Stimulated activated CD4-positive, alpha-beta T cell treated with anti-CD3 and anti-CD28 coated beads, TNF-alpha, amount 100 ng/mL, for 24 hours (primary cell): ENCODE data around the gene EFEMP1.
"Not testable (repeated sequence)": the region's sequence is repeated elsewhere in the genome, so short reads cannot be mapped to it uniquely, and the experiment has no call there.

Experiments used
- DNase-seq, 3 experiments: peaks; one replicate each; pipeline ENCODE4 v3.0.0-alpha.2; 2020; ENCODE audit warnings: low read depth in 3 of 3

EFEMP1 gene

GRCh38 chr2:55827855-55828254 is 95.7 kb downstream of the EFEMP1 start:
- no peak for DNase-seq

GRCh38 chr2:55827428-55827827 is 96.2 kb downstream of the EFEMP1 start:
- not testable (repeated sequence) for DNase-seq

DNA sequence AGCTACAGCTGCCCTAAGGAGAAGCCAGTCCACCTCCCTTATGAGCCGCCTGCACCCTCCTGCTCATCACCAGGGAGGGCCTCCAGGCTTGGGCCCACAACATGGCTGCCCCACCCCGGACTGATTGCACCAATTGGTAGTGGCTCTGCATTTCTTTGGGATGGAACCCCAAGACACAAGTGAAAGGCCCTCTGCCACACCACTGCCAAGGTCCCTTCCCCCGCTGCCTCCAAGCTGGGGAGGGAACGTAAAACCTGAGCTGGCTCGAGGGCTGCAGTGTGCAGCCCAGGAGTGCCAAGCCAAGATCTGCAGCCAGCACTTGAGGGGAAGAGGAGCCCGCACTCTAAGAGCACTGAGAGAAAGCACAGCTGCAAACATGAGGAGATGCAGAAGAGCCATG is 97.3 kb downstream of the EFEMP1 start:
- DNase-seq: no peak

GRCh38 chr2:55824551-55825096 is 99.0 kb downstream of the EFEMP1 start:
- DNase-seq: no peak
